ENCODE results near the gene CNPY1. TPM values are rescaled to one million over a fixed set of nuclear protein-coding genes. Genes with fewer than 3 reads are reported as not detected.

The CNPY1 gene
- polyA plus RNA-seq, 1 donor from 2014 or later: 0.36 TPM

DNA sequence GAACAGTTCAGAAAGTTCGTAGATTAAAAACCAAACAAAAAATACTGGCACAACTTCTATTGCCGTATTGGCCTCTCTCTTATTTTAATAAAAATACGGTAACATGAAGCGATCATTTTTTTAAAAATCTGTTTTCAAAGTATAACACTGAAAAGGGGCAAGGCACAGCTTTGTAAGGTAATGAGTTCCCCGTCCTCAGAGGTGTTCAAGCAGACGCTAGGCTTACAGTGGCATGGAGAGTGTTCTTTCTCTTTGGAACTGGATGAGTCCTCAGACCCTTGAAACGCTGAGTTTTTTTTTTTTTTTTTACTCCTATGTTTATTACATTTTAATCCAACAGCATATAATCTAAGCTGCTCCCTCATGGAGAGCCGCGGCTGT lies 80.6 kb downstream of the CNPY1 start:
- no peak overlapping the region for H3K4me3 ChIP-seq (ENCODE audit: low read length)
- no peaks in the 10 kb centered on the region for H3K9me2 ChIP-seq (ENCODE audit: insufficient read depth, low read length)
- H4K20me1 ChIP-seq (ENCODE audit: insufficient read depth): no peaks in the 10 kb centered on the region
- no peak overlapping the region for H3K4me2 ChIP-seq (ENCODE audit: low read length)
- H3K36me3 ChIP-seq (ENCODE audit: insufficient read depth, low read length): no peaks in the 10 kb centered on the region
- no peak overlapping the region for H3K9ac ChIP-seq (ENCODE audit: low read length)
- H3F3A ChIP-seq (ENCODE audit: insufficient read depth, low read length, poor library complexity, severe bottlenecking): no peaks in the 10 kb centered on the region
- no peaks in the 10 kb centered on the region for H3K79me2 ChIP-seq (replicated peaks; ENCODE audit: insufficient read depth, low read length)
- peaks cover 100% of the 10 kb centered on the region for H3K27me3 ChIP-seq (ENCODE audit: insufficient read depth, low read depth, low read length)
- no peak overlapping the region for H3K27ac ChIP-seq (ENCODE audit: low read length)
- H3K9me3 ChIP-seq (ENCODE audit: low read length): no peaks in the 10 kb centered on the region
- TF ChIP-seq, protein P1, sequence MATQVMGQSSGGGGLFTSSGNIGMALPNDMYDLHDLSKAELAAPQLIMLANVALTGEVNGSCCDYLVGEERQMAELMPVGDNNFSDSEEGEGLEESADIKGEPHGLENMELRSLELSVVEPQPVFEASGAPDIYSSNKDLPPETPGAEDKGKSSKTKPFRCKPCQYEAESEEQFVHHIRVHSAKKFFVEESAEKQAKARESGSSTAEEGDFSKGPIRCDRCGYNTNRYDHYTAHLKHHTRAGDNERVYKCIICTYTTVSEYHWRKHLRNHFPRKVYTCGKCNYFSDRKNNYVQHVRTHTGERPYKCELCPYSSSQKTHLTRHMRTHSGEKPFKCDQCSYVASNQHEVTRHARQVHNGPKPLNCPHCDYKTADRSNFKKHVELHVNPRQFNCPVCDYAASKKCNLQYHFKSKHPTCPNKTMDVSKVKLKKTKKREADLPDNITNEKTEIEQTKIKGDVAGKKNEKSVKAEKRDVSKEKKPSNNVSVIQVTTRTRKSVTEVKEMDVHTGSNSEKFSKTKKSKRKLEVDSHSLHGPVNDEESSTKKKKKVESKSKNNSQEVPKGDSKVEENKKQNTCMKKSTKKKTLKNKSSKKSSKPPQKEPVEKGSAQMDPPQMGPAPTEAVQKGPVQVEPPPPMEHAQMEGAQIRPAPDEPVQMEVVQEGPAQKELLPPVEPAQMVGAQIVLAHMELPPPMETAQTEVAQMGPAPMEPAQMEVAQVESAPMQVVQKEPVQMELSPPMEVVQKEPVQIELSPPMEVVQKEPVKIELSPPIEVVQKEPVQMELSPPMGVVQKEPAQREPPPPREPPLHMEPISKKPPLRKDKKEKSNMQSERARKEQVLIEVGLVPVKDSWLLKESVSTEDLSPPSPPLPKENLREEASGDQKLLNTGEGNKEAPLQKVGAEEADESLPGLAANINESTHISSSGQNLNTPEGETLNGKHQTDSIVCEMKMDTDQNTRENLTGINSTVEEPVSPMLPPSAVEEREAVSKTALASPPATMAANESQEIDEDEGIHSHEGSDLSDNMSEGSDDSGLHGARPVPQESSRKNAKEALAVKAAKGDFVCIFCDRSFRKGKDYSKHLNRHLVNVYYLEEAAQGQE (IDR thresholded peaks at IDR 0.05; ENCODE audit: borderline replicate concordance): no peak
- TF ChIP-seq POLR2AphosphoS5 (IDR thresholded peaks at IDR 0.05) (no peak), TAF1 (IDR thresholded peaks at IDR 0.05; ENCODE audit: low read depth) (no peak), MXI1 (conservative IDR thresholded peaks at IDR 0.05; ENCODE audit: poor library complexity, severe bottlenecking) (no peak), SMC3 (conservative IDR thresholded peaks at IDR 0.05; ENCODE audit: poor library complexity) (no peak), RAD21 (conservative IDR thresholded peaks at IDR 0.05) (no peak), EZH2 (IDR thresholded peaks at IDR 0.05; ENCODE audit: borderline replicate concordance, insufficient read depth, low read length, poor library complexity, severe bottlenecking) (no peak), EP300 (conservative IDR thresholded peaks at IDR 0.05; ENCODE audit: poor library complexity, severe bottlenecking) (no peak)
- TF ChIP-seq, protein P2, sequence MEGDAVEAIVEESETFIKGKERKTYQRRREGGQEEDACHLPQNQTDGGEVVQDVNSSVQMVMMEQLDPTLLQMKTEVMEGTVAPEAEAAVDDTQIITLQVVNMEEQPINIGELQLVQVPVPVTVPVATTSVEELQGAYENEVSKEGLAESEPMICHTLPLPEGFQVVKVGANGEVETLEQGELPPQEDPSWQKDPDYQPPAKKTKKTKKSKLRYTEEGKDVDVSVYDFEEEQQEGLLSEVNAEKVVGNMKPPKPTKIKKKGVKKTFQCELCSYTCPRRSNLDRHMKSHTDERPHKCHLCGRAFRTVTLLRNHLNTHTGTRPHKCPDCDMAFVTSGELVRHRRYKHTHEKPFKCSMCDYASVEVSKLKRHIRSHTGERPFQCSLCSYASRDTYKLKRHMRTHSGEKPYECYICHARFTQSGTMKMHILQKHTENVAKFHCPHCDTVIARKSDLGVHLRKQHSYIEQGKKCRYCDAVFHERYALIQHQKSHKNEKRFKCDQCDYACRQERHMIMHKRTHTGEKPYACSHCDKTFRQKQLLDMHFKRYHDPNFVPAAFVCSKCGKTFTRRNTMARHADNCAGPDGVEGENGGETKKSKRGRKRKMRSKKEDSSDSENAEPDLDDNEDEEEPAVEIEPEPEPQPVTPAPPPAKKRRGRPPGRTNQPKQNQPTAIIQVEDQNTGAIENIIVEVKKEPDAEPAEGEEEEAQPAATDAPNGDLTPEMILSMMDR (IDR thresholded peaks at IDR 0.05; ENCODE audit: poor library complexity, severe bottlenecking): no peak
- no peak overlapping the region for H2AFZ ChIP-seq (ENCODE audit: low read depth, low read length)

DNA sequence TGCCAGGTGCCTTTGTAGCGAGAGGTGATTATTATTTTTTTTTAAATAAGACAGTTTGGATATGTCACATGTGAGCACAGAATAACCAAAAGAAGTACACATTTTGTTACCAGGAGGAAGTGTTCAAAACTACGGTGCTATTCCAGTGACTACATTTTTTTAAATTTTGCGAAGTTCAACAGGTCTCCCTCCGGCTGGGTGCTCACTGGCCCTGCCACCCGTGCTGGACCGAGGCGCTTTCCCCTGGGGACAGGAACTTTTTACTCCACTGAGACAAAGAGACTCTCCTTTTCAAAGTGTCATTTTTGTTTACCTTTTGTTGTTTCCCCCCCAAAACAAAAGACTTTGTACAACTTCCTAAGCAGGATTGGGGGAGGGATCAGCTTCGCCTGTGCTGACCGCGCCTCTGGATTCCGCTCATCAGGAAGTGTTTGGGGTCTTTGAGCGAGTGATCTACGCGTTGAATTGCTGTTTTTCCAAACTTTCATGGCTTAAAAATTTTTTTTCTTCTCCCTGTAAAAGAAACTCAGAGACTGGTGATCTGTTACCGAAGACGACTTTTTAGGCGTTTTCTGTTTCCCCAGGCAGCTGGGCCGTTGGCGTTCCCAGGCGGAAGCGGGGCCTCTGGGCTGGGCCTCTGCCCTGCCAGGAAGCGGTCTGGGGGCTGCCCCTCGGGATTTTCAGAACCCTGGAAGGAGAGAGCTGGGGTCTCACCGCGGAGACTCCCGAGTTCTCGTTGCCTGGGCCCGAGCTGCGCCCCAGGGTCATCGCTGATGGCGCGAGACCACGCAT lies 81.2 kb downstream of the CNPY1 start:
- Histone ChIP-seq H3F3A (ENCODE audit: insufficient read depth, low read length, poor library complexity, severe bottlenecking) (no peaks in the 10 kb centered on the region), H3K36me3 (ENCODE audit: insufficient read depth, low read length) (no peaks in the 10 kb centered on the region), H3K4me2 (ENCODE audit: low read length) (no peak overlapping the region), H3K9me2 (ENCODE audit: insufficient read depth, low read length) (no peaks in the 10 kb centered on the region), H3K9ac (ENCODE audit: low read length) (no peak overlapping the region), H4K20me1 (ENCODE audit: insufficient read depth) (no peaks in the 10 kb centered on the region), H2AFZ (ENCODE audit: low read depth, low read length) (no peak overlapping the region), H3K79me2 (replicated peaks; ENCODE audit: insufficient read depth, low read length) (no peaks in the 10 kb centered on the region), H3K4me3 (ENCODE audit: low read length) (no peak overlapping the region), H3K9me3 (ENCODE audit: low read length) (no peaks in the 10 kb centered on the region), H3K27me3 (ENCODE audit: insufficient read depth, low read depth, low read length) (peaks cover 100% of the 10 kb centered on the region), H3K27ac (ENCODE audit: low read length) (no peak overlapping the region)
- TF ChIP-seq MXI1 (conservative IDR thresholded peaks at IDR 0.05; ENCODE audit: poor library complexity, severe bottlenecking) (no peak), EZH2 (IDR thresholded peaks at IDR 0.05; ENCODE audit: borderline replicate concordance, insufficient read depth, low read length, poor library complexity, severe bottlenecking) (no peak), TAF1 (IDR thresholded peaks at IDR 0.05; ENCODE audit: low read depth) (no peak), POLR2AphosphoS5 (IDR thresholded peaks at IDR 0.05) (no peak), EP300 (conservative IDR thresholded peaks at IDR 0.05; ENCODE audit: poor library complexity, severe bottlenecking) (no peak)
- TF ChIP-seq, protein P1 (IDR thresholded peaks at IDR 0.05; ENCODE audit: borderline replicate concordance): no peak
- TF ChIP-seq, protein P2 (IDR thresholded peaks at IDR 0.05; ENCODE audit: poor library complexity, severe bottlenecking): no peak
